Measurements from ENCODE around the gene ABCA9.

ABCA9 gene

GRCh38 chr17:68927516-68927915 lies 133.2 kb downstream of the ABCA9 start:
- H3K4me3 ChIP-seq (ENCODE audit: low read depth, low read length) = no peak overlapping the region
- no peak for DNase-seq (ENCODE audit: low read depth)
- no peak for TF ChIP-seq CTCF (IDR thresholded peaks at IDR 0.05; ENCODE audit: insufficient read depth, low read depth, low read length, missing control alignments)

GRCh38 chr17:68924793-68925720 lies 135.7 kb downstream of the ABCA9 start:
- TF ChIP-seq CTCF (IDR thresholded peaks at IDR 0.05; ENCODE audit: insufficient read depth, low read depth, low read length, missing control alignments) = no peak

More at GRCh38 chr17:68924793-68925720, 135.7 kb downstream of the ABCA9 start:
- no peak for DNase-seq (ENCODE audit: low read depth)
- no peak overlapping the region for H3K4me3 ChIP-seq (ENCODE audit: low read depth, low read length)

Data from GM12865 (cell line).